GM12864 (cell line): Measurements from ENCODE around the gene TAMALIN.

Experiments used
- DNase-seq: peaks from one replicate; pipeline ENCODE4 v3.0.0-alpha.2; 2011; ENCODE audit warnings: low read depth
- H3K4me3 ChIP-seq: 2 replicates; pipeline ENCODE4 v1.5.1; 2011; ENCODE audit warnings: mild to moderate bottlenecking, low read depth, low read length, control low read depth
- TF ChIP-seq, protein P1 (sequence below): IDR thresholded peaks from 2 replicates; pipeline ENCODE4 v1.5.1; 2011; ENCODE audit warnings: low read depth, mild to moderate bottlenecking, moderate library complexity, low read length, control low read depth, inconsistent platforms; ENCODE audit errors: missing control alignments

Gene TAMALIN

GRCh38 chr12:52036587-52037171, 29.9 kb downstream of the TAMALIN start:
- TF ChIP-seq, protein P1, sequence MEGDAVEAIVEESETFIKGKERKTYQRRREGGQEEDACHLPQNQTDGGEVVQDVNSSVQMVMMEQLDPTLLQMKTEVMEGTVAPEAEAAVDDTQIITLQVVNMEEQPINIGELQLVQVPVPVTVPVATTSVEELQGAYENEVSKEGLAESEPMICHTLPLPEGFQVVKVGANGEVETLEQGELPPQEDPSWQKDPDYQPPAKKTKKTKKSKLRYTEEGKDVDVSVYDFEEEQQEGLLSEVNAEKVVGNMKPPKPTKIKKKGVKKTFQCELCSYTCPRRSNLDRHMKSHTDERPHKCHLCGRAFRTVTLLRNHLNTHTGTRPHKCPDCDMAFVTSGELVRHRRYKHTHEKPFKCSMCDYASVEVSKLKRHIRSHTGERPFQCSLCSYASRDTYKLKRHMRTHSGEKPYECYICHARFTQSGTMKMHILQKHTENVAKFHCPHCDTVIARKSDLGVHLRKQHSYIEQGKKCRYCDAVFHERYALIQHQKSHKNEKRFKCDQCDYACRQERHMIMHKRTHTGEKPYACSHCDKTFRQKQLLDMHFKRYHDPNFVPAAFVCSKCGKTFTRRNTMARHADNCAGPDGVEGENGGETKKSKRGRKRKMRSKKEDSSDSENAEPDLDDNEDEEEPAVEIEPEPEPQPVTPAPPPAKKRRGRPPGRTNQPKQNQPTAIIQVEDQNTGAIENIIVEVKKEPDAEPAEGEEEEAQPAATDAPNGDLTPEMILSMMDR, result no peak
- H3K4me3 ChIP-seq, result peak overlapping the region; percentile 28
- no peak for DNase-seq

- DNase-seq, result no peak
- TF ChIP-seq, protein P1, result no peak
- peak overlapping the region; percentile 56 for H3K4me3 ChIP-seq
Measured at GRCh38 chr12:52037248-52037861, 30.6 kb downstream of the TAMALIN start.

GRCh38 chr12:52038447-52038846, 31.7 kb downstream of the TAMALIN start:
- H3K4me3 ChIP-seq, result no peak overlapping the region
- no peak for DNase-seq
- TF ChIP-seq, protein P1, result no peak

DNA sequence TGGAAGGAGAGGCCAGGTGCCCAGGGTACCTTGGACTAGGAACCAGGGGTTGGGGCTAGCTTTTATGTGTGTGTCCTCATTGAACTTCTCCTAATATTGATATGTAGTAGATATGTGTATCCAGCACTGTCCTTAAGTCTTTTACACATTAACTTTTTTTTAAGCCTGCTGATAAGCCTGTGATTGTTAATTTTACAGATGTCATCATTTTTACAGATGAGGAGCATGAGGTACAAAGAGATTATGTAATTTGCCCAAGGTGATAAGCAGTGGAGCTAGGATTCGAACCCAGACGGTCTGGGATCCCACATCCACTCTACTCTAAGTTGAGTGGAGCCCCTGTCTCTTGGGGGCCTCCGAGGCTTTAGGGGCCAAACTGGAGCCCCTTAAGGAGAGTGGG, 34.3 kb downstream of the TAMALIN start:
- DNase-seq, result no peak
- TF ChIP-seq, protein P1, result no peak
- H3K4me3 ChIP-seq, result no peak overlapping the region

DNA sequence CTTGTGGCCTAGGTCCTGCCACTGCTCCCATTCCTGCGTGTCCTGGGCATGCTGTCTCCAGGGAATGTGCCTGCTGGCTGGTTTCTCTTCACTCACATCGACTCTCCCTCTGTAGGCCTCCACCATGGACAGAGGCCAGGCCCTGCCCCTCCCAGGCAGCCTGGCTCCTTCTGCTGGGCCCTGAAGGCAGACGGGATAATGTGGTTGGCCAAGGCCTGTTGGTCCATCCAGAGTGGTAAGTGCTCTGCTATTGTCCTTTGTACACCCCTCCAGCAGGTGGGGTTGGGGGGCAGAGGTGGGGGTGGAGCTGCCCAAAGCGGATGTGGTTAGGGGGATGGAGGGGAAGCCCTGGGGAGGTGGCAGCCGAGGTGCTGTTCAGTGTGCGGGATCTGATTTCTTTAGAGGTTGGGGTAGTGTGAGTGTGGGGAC, 35.0 kb downstream of the TAMALIN start:
- no peak for DNase-seq
- TF ChIP-seq, protein P1, result peak; percentile 10
- H3K4me3 ChIP-seq, result no peak overlapping the region; the same call in 1 of the 2 replicates

- no peak overlapping the region for H3K4me3 ChIP-seq
- DNase-seq, result no peak
- TF ChIP-seq, protein P1, result no peak
Measured at GRCh38 chr12:52042706-52043385, 36.1 kb downstream of the TAMALIN start.
